ENCODE data around the gene CPED1. TPM values are rescaled to one million over a fixed set of nuclear protein-coding genes. Genes with fewer than 3 reads are reported as not detected.

CPED1 gene
- total RNA-seq, 3 donors from 2014 or later (not counting 1 experiment from before 2014, with no cell fraction given): 0.50 to 1.3 (median 0.96) TPM

DNA sequence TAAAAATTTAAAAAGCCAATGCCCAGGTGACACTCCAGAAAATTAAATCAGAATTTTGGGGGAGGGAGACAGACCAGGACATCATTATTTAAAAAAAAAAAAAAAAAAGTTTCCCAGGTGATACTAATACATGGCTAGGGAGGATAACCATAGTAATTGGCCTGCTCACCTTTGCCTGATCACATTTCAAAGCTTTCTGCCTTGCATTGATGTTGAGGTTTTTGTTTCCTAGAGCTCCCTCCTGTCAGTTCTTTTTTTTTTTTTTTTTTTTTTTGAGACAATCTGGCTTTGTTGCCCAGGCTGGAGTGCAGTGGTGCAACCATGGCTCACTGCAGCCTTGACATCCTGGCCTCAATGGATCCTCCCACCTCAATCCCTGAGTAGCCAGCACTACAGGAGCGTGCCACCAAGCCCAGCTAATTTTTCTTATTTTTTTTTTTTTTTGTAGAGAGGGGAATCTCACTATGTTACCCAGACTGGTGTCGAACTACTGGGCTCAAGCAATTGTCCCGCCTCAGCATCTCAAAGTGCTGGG lies 38.1 kb downstream of the CPED1 start:
- Mint-ChIP-seq H3K36me3 (no peaks in the 10 kb centered on the region), H3K9me3 (no peaks in the 10 kb centered on the region), H3K27me3 (ENCODE audit: low read depth in 2 of 2) (peaks cover 6 to 31% of the 10 kb centered on the region in 2 donors), H3K4me1 (no peaks in the 10 kb centered on the region), H3K27ac (no peak overlapping the region), H3K4me3 (no peak overlapping the region)
- Histone ChIP-seq H3K27me3 (ENCODE audit: control insufficient read depth, insufficient read depth, low read length) (no peaks in the 10 kb centered on the region), H3K4me3 (ENCODE audit: low read length) (no peak overlapping the region), H3K36me3 (ENCODE audit: control insufficient read depth, insufficient read depth, low read length) (no peaks in the 10 kb centered on the region), H3K9me3 (ENCODE audit: control insufficient read depth, insufficient read depth, low read length) (no peaks in the 10 kb centered on the region), H3K27ac (ENCODE audit: low read length) (no peak overlapping the region), H3K4me1 (ENCODE audit: control insufficient read depth, insufficient read depth, low read length) (no peaks in the 10 kb centered on the region)
- no peak for ATAC-seq
- no peak for DNase-seq
- intact Hi-C loops (cut with micrococcal nuclease): no loop called here
- WGBS (ENCODE audit: insufficient coverage): 82% methylated on average over 2 of the region's 3 CpGs
- TF ChIP-seq, protein P1, sequence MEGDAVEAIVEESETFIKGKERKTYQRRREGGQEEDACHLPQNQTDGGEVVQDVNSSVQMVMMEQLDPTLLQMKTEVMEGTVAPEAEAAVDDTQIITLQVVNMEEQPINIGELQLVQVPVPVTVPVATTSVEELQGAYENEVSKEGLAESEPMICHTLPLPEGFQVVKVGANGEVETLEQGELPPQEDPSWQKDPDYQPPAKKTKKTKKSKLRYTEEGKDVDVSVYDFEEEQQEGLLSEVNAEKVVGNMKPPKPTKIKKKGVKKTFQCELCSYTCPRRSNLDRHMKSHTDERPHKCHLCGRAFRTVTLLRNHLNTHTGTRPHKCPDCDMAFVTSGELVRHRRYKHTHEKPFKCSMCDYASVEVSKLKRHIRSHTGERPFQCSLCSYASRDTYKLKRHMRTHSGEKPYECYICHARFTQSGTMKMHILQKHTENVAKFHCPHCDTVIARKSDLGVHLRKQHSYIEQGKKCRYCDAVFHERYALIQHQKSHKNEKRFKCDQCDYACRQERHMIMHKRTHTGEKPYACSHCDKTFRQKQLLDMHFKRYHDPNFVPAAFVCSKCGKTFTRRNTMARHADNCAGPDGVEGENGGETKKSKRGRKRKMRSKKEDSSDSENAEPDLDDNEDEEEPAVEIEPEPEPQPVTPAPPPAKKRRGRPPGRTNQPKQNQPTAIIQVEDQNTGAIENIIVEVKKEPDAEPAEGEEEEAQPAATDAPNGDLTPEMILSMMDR (IDR thresholded peaks at IDR 0.05): no peak

DNA sequence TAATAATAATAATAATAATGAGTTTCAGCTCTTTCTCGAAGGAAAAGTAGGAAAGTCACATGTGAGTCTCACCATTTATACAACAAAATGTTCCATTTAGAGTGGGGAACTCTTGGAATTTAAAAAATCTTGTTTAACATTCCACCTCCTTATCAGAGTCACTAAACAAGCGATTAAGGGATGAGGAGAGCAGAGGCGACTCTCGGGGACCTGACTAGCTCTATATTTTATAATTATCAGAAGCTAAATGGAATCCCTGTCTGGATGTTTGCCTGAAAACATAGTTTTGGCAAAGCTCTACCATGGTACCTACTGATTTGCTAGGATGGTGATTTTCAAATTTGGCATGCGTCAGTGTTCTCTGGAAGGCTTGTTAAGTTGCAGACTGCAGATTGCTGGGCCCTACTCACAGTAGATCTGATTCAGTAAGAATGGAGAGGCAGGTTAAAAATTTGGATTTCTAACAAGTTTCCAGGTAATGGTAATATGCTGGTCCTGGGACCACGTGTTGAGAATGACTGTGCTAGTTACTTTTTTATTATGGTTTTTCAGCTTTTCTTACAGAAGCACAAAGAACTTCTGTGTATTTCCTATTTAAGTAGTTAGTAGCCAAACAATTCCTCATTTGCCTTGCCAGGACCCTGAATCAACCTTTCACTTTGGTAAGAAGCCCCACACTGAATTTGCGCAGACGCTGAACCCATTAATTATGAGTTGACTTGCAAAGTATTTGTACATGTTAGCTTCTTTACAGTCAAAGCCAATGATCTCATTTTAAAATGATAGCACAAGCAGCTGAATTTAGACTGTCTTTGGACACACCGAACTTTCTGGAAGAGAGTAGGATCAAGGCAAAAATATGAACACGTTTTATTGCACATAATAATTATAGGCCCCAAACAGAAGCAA lies 39.5 kb downstream of the CPED1 start:
- Histone ChIP-seq H3K4me1 (ENCODE audit: control insufficient read depth, insufficient read depth, low read length) (no peaks in the 10 kb centered on the region), H3K9me3 (ENCODE audit: control insufficient read depth, insufficient read depth, low read length) (no peaks in the 10 kb centered on the region), H3K27ac (ENCODE audit: low read length) (no peak overlapping the region), H3K4me3 (ENCODE audit: low read length) (no peak overlapping the region), H3K36me3 (ENCODE audit: control insufficient read depth, insufficient read depth, low read length) (no peaks in the 10 kb centered on the region), H3K27me3 (ENCODE audit: control insufficient read depth, insufficient read depth, low read length) (no peaks in the 10 kb centered on the region)
- no peak for ATAC-seq
- TF ChIP-seq, protein P1 (IDR thresholded peaks at IDR 0.05): no peak
- Mint-ChIP-seq H3K9me3 (no peaks in the 10 kb centered on the region), H3K4me3 (no peak overlapping the region), H3K27ac (no peak overlapping the region), H3K27me3 (ENCODE audit: low read depth in 2 of 2) (peaks cover 6 to 20% of the 10 kb centered on the region in 2 donors), H3K36me3 (no peaks in the 10 kb centered on the region), H3K4me1 (no peaks in the 10 kb centered on the region)
- 96% methylated on average over 8 of the region's 10 CpGs for WGBS (ENCODE audit: insufficient coverage)
- intact Hi-C loops (cut with micrococcal nuclease): no loop called here
- no peak for DNase-seq

DNA sequence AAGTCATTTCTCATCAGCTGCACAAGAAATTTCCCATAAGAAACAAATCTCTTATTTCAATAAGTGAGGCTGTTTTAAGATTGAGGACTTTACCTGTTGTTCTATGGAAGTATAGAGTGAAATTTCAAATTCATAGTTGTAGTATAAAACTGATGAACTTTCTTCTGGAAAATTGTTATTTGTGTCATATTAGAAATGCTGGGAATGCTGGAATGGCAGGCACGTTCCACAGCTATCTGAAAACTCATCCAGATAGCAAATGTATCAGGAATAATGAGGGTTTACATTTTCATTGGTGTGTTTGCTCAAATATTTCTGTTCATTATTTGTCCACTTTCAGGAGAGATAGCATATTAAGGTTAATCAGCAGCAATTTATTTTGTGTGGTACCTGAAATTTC lies 40.8 kb downstream of the CPED1 start:
- Mint-ChIP-seq H3K4me1 (no peaks in the 10 kb centered on the region), H3K4me3 (no peak overlapping the region), H3K27ac (no peak overlapping the region), H3K27me3 (ENCODE audit: low read depth in 2 of 2) (peaks cover 6 to 17% of the 10 kb centered on the region in 2 donors), H3K36me3 (no peaks in the 10 kb centered on the region), H3K9me3 (no peaks in the 10 kb centered on the region)
- Histone ChIP-seq H3K36me3 (ENCODE audit: control insufficient read depth, insufficient read depth, low read length) (no peaks in the 10 kb centered on the region), H3K4me3 (ENCODE audit: low read length) (no peak overlapping the region), H3K27ac (ENCODE audit: low read length) (no peak overlapping the region), H3K27me3 (ENCODE audit: control insufficient read depth, insufficient read depth, low read length) (no peaks in the 10 kb centered on the region), H3K9me3 (ENCODE audit: control insufficient read depth, insufficient read depth, low read length) (no peaks in the 10 kb centered on the region), H3K4me1 (ENCODE audit: control insufficient read depth, insufficient read depth, low read length) (no peaks in the 10 kb centered on the region)
- DNase-seq: no peak
- ATAC-seq: no peak
- WGBS (ENCODE audit: insufficient coverage): 69% methylated on average over 1 of the region's 1 CpG
- TF ChIP-seq, protein P1 (IDR thresholded peaks at IDR 0.05): no peak
- intact Hi-C loops (cut with micrococcal nuclease): no loop called here

Measured in natural killer cell (primary cell).